Neuronal stem cell (in vitro differentiated cells): ENCODE measurements around the gene TTC38. TPM values are rescaled to one million over a fixed set of nuclear protein-coding genes. Genes with fewer than 3 reads are reported as not detected.

Experiments
- DNase-seq: peaks from one replicate; pipeline ENCODE4 v3.0.0-alpha.2; 2013; ENCODE audit warnings: low spot score
- H2AFZ ChIP-seq: one replicate; pipeline ENCODE4 v1.6.1; 2013; ENCODE audit warnings: mild to moderate bottlenecking, low read length, inconsistent platforms
- H2AK5ac ChIP-seq: 2 replicates; pipeline ENCODE4 v1.6.1; 2013; ENCODE audit warnings: low read depth, mild to moderate bottlenecking, inconsistent platforms, low read length, moderate library complexity, mixed read lengths
- H2BK120ac ChIP-seq: 2 replicates; pipeline ENCODE4 v1.6.1; 2013; ENCODE audit warnings: low read depth, mild to moderate bottlenecking, inconsistent platforms, low read length, moderate library complexity, mixed read lengths
- H2BK12ac ChIP-seq: one replicate; pipeline ENCODE4 v1.6.1; 2013; ENCODE audit warnings: low read length, inconsistent platforms
- H2BK15ac ChIP-seq: 2 replicates; pipeline ENCODE4 v1.6.1; 2013; ENCODE audit warnings: mild to moderate bottlenecking, low read length, inconsistent platforms, mixed read lengths
- H2BK5ac ChIP-seq: one replicate; pipeline ENCODE4 v1.6.1; 2013; ENCODE audit warnings: inconsistent platforms, mild to moderate bottlenecking, low read length, moderate library complexity
- H3K14ac ChIP-seq: one replicate; pipeline ENCODE4 v1.6.1; 2013; ENCODE audit warnings: low read length, inconsistent platforms
- H3K18ac ChIP-seq: 2 replicates; pipeline ENCODE4 v1.6.1; 2013; ENCODE audit warnings: low read length, inconsistent platforms
- H3K23ac ChIP-seq: 2 replicates; pipeline ENCODE4 v1.6.1; 2013; ENCODE audit warnings: low read depth, mild to moderate bottlenecking, mixed read lengths, low read length, inconsistent platforms; ENCODE audit not compliant: poor library complexity
- H3K27ac ChIP-seq: replicated peaks from 3 replicates; pipeline ENCODE4 v1.5.1; 2013; ENCODE audit warnings: low read length, inconsistent platforms
- H3K27me3 ChIP-seq, 3 experiments: 2 replicates each; pipeline ENCODE4 v1.6.1; 2013; ENCODE audit warnings: low read length in 3 of 3, mild to moderate bottlenecking in 2 of 3, inconsistent platforms in 1 of 3, low read depth in 1 of 3, mixed read lengths in 1 of 3, moderate library complexity in 1 of 3; ENCODE audit not compliant: control insufficient read depth in 3 of 3, insufficient read depth in 3 of 3
- H3K36me3 ChIP-seq, 2 donors: replicated peaks in 1 of 2; 2 replicates each; pipeline ENCODE4 v1.6.1; 2013; ENCODE audit warnings: low read length in 2 of 2; ENCODE audit not compliant: control insufficient read depth in 2 of 2, insufficient read depth in 2 of 2
- H3K4ac ChIP-seq: 2 replicates; pipeline ENCODE4 v1.6.1; 2013; ENCODE audit warnings: inconsistent platforms, mild to moderate bottlenecking, low read length, moderate library complexity
- H3K4me1 ChIP-seq, 2 donors: 1 replicate in 1 of 2; 2 replicates in 1 of 2; pipeline ENCODE4 v1.6.1; 2013; ENCODE audit warnings: low read length in 2 of 2, low read depth in 1 of 2; ENCODE audit not compliant: control insufficient read depth in 2 of 2, insufficient read depth in 1 of 2
- H3K4me2 ChIP-seq: one replicate; pipeline ENCODE4 v1.6.1; 2013; ENCODE audit warnings: mild to moderate bottlenecking, low read length, inconsistent platforms; ENCODE audit not compliant: insufficient read depth, poor library complexity, severe bottlenecking
- H3K4me3 ChIP-seq, 2 donors: 2 replicates each; pipeline ENCODE4 v1.5.1; 2013; ENCODE audit warnings: low read length in 2 of 2, mild to moderate bottlenecking in 2 of 2, inconsistent platforms in 1 of 2, moderate library complexity in 1 of 2
- H3K79me1 ChIP-seq: one replicate; pipeline ENCODE4 v1.6.1; 2013; ENCODE audit warnings: low read depth, mild to moderate bottlenecking, inconsistent platforms, low read length, moderate library complexity
- H3K9ac ChIP-seq: one replicate; pipeline ENCODE4 v1.6.1; 2013; ENCODE audit warnings: mild to moderate bottlenecking, low read depth, low read length, inconsistent platforms; ENCODE audit not compliant: poor library complexity
- H3K9me3 ChIP-seq, 2 donors: replicated peaks in 1 of 2; 2 replicates each; pipeline versions ENCODE3 to v1.6.1; 2013; ENCODE audit warnings: low read length in 2 of 2, mild to moderate bottlenecking in 2 of 2, inconsistent platforms in 1 of 2, low read depth in 1 of 2, mixed read lengths in 1 of 2, moderate library complexity in 1 of 2; ENCODE audit not compliant: control insufficient read depth in 2 of 2, insufficient read depth in 1 of 2
- H4K8ac ChIP-seq: one replicate; pipeline ENCODE4 v1.6.1; 2013; ENCODE audit warnings: low read depth, mild to moderate bottlenecking, inconsistent platforms, low read length, moderate library complexity
- H4K91ac ChIP-seq: one replicate; pipeline ENCODE4 v1.6.1; 2013; ENCODE audit warnings: low read length, low read depth, mild to moderate bottlenecking, inconsistent platforms; ENCODE audit not compliant: poor library complexity
- WGBS, 2 donors: extraction: QIAGEN DNeasy Blood & Tissue Kit; methylation state at CpG; one replicate each; pipeline ENCODE4 v1.1.7; 2013; ENCODE audit warnings: missing lambda C conversion rate in 2 of 2, mixed read lengths in 1 of 2; ENCODE audit not compliant: insufficient read length in 2 of 2, insufficient replicate concordance in 1 of 2; ENCODE audit errors: extremely low coverage in 2 of 2; 5-methylcytosine and 5-hydroxymethylcytosine counted together
- polyA plus RNA-seq, 2 experiments: library from polyadenylated mRNA; stranded (reverse); fragments of 200-250 nt; gene quantifications; one replicate each; pipeline ENCODE4 v1.2.3, GENCODE V29; 2013

TTC38 gene
- 13.9 TPM for polyA plus RNA-seq (2013, experiment 1 of 2)
- polyA plus RNA-seq (2013, experiment 2 of 2), result 11.4 TPM

GRCh38 chr22:46267431-46268279 lies at the start of gene TTC38:
Gene TTC38, plus strand, starts transcription at chr22:46268008. Its CDS starts 32 bp downstream, at chr22:46268040.
- no peaks in the 10 kb centered on the region for H3K79me1 ChIP-seq
- H2BK5ac ChIP-seq, result peak within 1 kb of the TSS; percentile 82
- H3K9ac ChIP-seq, result peak within 1 kb of the TSS; percentile 77

GRCh38 chr22:46219636-46220035 lies 48.2 kb upstream of the TTC38 start:
- no peak overlapping the region for H3K27ac ChIP-seq
- H3K27me3 ChIP-seq, result no peaks in the 10 kb centered on the region
- peaks cover 0 to 4% of the 10 kb centered on the region in 2 donors for H3K4me1 ChIP-seq
- H3K4me3 ChIP-seq, result no peak overlapping the region
- H3K23ac ChIP-seq, result no peak overlapping the region
- H2BK120ac ChIP-seq, result no peak overlapping the region
- H3K9me3 ChIP-seq, result no peaks in the 10 kb centered on the region
- H4K8ac ChIP-seq, result no peak overlapping the region
- H2AK5ac ChIP-seq, result no peak overlapping the region
- no peak overlapping the region for H4K91ac ChIP-seq
- DNase-seq, result no peak
- H3K14ac ChIP-seq, result no peak overlapping the region
- peaks cover 0 to 4% of the 10 kb centered on the region in 2 donors for H3K36me3 ChIP-seq
- H2BK12ac ChIP-seq, result no peak overlapping the region
- H2BK5ac ChIP-seq, result no peak overlapping the region
- no peak overlapping the region for H3K9ac ChIP-seq
- H3K79me1 ChIP-seq, result peaks cover 1% of the 10 kb centered on the region
- no peak overlapping the region for H3K4me2 ChIP-seq
- H3K4ac ChIP-seq, result no peak overlapping the region
- H2BK15ac ChIP-seq, result no peak overlapping the region
- H3K18ac ChIP-seq, result no peak overlapping the region
- WGBS, 2 donors, result no CpG with 5 or more reads among the region's 10 CpGs
- no peak overlapping the region for H2AFZ ChIP-seq

More at GRCh38 chr22:46267431-46268279, at the start of gene TTC38:
- peak within 1 kb of the TSS; percentile 84 for H3K18ac ChIP-seq
- peaks cover 9 to 24% (median 16%) of the 10 kb centered on the region in 3 experiments for H3K27me3 ChIP-seq
- peak within 1 kb of the TSS; percentile 87 for H2BK120ac ChIP-seq
- H3K36me3 ChIP-seq, result peaks cover 5 to 22% of the 10 kb centered on the region in 2 donors
- H2BK12ac ChIP-seq, result no peak within 1 kb of the TSS
- H3K4me1 ChIP-seq, result peaks cover 0 to 4% of the 10 kb centered on the region in 2 donors
- no CpG with 5 or more reads among the region's 74 CpGs for WGBS, 2 donors
- no peak within 1 kb of the TSS for H3K27ac ChIP-seq
- no peak within 1 kb of the TSS for H2BK15ac ChIP-seq
- peak within 1 kb of the TSS; percentile 82 to 86 for H3K4me3 ChIP-seq
- H4K91ac ChIP-seq, result no peak within 1 kb of the TSS
- H3K4me2 ChIP-seq, result peak within 1 kb of the TSS; percentile 86
- peak within 1 kb of the TSS; percentile 82 for H4K8ac ChIP-seq
- H2AK5ac ChIP-seq, result peak within 1 kb of the TSS; percentile 96
- peak; percentile 58 for DNase-seq
- peak within 1 kb of the TSS; percentile 85 for H3K23ac ChIP-seq
- peak within 1 kb of the TSS; percentile 37 for H3K4ac ChIP-seq
- peak within 1 kb of the TSS; percentile 100 for H2AFZ ChIP-seq
- H3K9me3 ChIP-seq, result peaks cover 10 to 34% of the 10 kb centered on the region in 2 donors
- peak within 1 kb of the TSS; percentile 84 for H3K14ac ChIP-seq

GRCh38 chr22:46220921-46221320 lies 46.9 kb upstream of the TTC38 start:
- peaks cover 1 to 4% of the 10 kb centered on the region in 2 donors for H3K4me1 ChIP-seq
- H4K91ac ChIP-seq, result no peak overlapping the region
- H3K27me3 ChIP-seq, result peaks cover 0 to 6% (median 0%) of the 10 kb centered on the region in 3 experiments
- peaks cover 1% of the 10 kb centered on the region for H3K79me1 ChIP-seq
- H3K9me3 ChIP-seq, result peaks cover 0 to 6% of the 10 kb centered on the region in 2 donors
- H2BK12ac ChIP-seq, result no peak overlapping the region
- no peak overlapping the region for H2AFZ ChIP-seq
- WGBS, 2 donors, result no CpG with 5 or more reads among the region's 5 CpGs
- no peak overlapping the region for H3K4ac ChIP-seq
- H3K23ac ChIP-seq, result no peak overlapping the region
- no peak overlapping the region for H2BK15ac ChIP-seq
- no peak overlapping the region for H4K8ac ChIP-seq
- H3K27ac ChIP-seq, result no peak overlapping the region
- no peak overlapping the region for H2BK120ac ChIP-seq
- no peak overlapping the region for H3K9ac ChIP-seq
- H3K18ac ChIP-seq, result no peak overlapping the region
- H3K14ac ChIP-seq, result no peak overlapping the region
- DNase-seq, result no peak
- H3K36me3 ChIP-seq, result peaks cover 0 to 6% of the 10 kb centered on the region in 2 donors
- no peak overlapping the region for H2BK5ac ChIP-seq
- no peak overlapping the region for H3K4me2 ChIP-seq
- H3K4me3 ChIP-seq, result no peak overlapping the region
- no peak overlapping the region for H2AK5ac ChIP-seq
